K562 (cell line): Measurements from ENCODE around the gene TMEFF2. TPM values are rescaled to one million over a fixed set of nuclear protein-coding genes. Genes with fewer than 3 reads are reported as not detected.

Experiments used
- CBX8 ChIP-seq: fragments of 200-600 bp; sonication (generic); IDR thresholded peaks from 2 replicates; pipeline ENCODE4 v1.6.1; 2012; ENCODE audit warnings: borderline replicate concordance, mixed run types, low read depth, mild to moderate bottlenecking, moderate library complexity, mixed read lengths, low read length, control low read depth, inconsistent platforms; ENCODE audit not compliant: poor library complexity, severe bottlenecking; ENCODE audit errors: extremely low read depth
- CREM ChIP-seq: IDR thresholded peaks from 2 replicates; pipeline ENCODE4 v1.6.1; 2014; ENCODE audit warnings: antibody characterized with exemption, low read depth
- DACH1 ChIP-seq: fragments of 450-650 bp; IDR thresholded peaks from 2 replicates; pipeline ENCODE4 v1.6.1; 2018; ENCODE audit not compliant: partially characterized antibody
- DDX20 ChIP-seq: fragments of 450-650 bp; IDR thresholded peaks from 2 replicates; pipeline ENCODE4 v1.6.1; 2016; ENCODE audit warnings: missing genetic modification characterization, low read depth, mild to moderate bottlenecking, missing compliant biosample characterization, moderate library complexity
- EP300 ChIP-seq: IDR thresholded peaks from 2 replicates; pipeline ENCODE4 v1.6.1; 2012; ENCODE audit warnings: low read length, improper control_type of control experiment
- FOSL1 ChIP-seq: fragments of 200-800 bp; sonication (Bioruptor generic); conservative IDR thresholded peaks from 2 replicates; pipeline ENCODE4 v1.6.1; 2016; ENCODE audit warnings: missing genetic modification characterization, missing compliant biosample characterization
- HDAC3 ChIP-seq: fragments of 450-650 bp; IDR thresholded peaks from 2 replicates; pipeline ENCODE4 v1.6.1; 2018; ENCODE audit warnings: borderline replicate concordance, mild to moderate bottlenecking, moderate library complexity; ENCODE audit not compliant: partially characterized antibody
- KAT2B ChIP-seq: IDR thresholded peaks from one replicate; pipeline ENCODE4 v1.6.1; 2012; ENCODE audit warnings: low read depth, mild to moderate bottlenecking, control low read depth, inconsistent platforms, low read length, moderate library complexity
- KAT7 ChIP-seq: sonication (generic); formaldehyde crosslinking; IDR thresholded peaks from 2 replicates; pipeline ENCODE4 v1.8.0; 2022; ENCODE audit warnings: missing genetic modification reagents, mild to moderate bottlenecking, borderline replicate concordance
- L3MBTL2 ChIP-seq: fragments of 450-650 bp; IDR thresholded peaks from 2 replicates; pipeline ENCODE4 v1.6.1; 2016; ENCODE audit warnings: mild to moderate bottlenecking, moderate library complexity
- MEF2D ChIP-seq: conservative IDR thresholded peaks from 2 replicates; pipeline ENCODE4 v1.6.1; 2016; ENCODE audit warnings: low read depth, missing genetic modification characterization, missing compliant biosample characterization
- MYNN ChIP-seq, 2 experiments: sonication (generic); formaldehyde crosslinking in 1 of 2; IDR thresholded peaks; 2 replicates each; pipeline versions ENCODE4 v1.5.0 to v1.6.1; 2016 to 2020; ENCODE audit warnings: antibody characterized with exemption in 1 of 2, missing genetic modification reagents in 1 of 2
- NBN ChIP-seq: fragments of 450-650 bp; IDR thresholded peaks from 2 replicates; pipeline ENCODE4 v1.6.1; 2016; ENCODE audit warnings: low read depth, mild to moderate bottlenecking
- NFE2 ChIP-seq: IDR thresholded peaks from 2 replicates; pipeline ENCODE4 v1.6.1; 2014; ENCODE audit warnings: antibody characterized with exemption, low read depth
- POLR2H ChIP-seq: IDR thresholded peaks from 2 replicates; pipeline ENCODE4 v1.6.1; 2016; ENCODE audit warnings: missing genetic modification characterization, low read depth, mild to moderate bottlenecking, control low read depth, missing compliant biosample characterization, moderate library complexity
- PRPF4 ChIP-seq: fragments of 200-400 bp; formaldehyde crosslinking; IDR thresholded peaks from one replicate; pipeline ENCODE4 v1.6.1; 2017; ENCODE audit warnings: low read length, low read depth, mild to moderate bottlenecking; ENCODE audit not compliant: insufficient read depth, poor library complexity, severe bottlenecking
- TAL1 ChIP-seq: fragments of 450-650 bp; IDR thresholded peaks from 2 replicates; pipeline ENCODE4 v1.6.1; 2016; ENCODE audit warnings: mild to moderate bottlenecking
- ZNF217 ChIP-seq: sonication (generic); formaldehyde crosslinking; IDR thresholded peaks from 2 replicates; pipeline ENCODE4 v1.8.0; 2022; ENCODE audit warnings: mild to moderate bottlenecking, missing genetic modification reagents
- polyA plus RNA-seq, 8 experiments: library from polyadenylated mRNA; depleted of rRNA in 4 of 8; stranded (reverse) in 5 of 8; unstranded in 3 of 8; fragments of >200 nt; fragmentation: Nextera tagmentation in 2 of 8; fragmentation: Illumina TruSeq in 1 of 8; extraction: Ambion mirVana in 2 of 8; extraction: Trizol in 1 of 8; gene quantifications; 2 replicates each; pipeline versions ENCODE4 v1.2.1 to v1.2.3, GENCODE V29; 2011 to 2014; ENCODE audit warnings: inconsistent platforms in 1 of 8, missing spikeins in 1 of 8
- total RNA-seq, 7 experiments: library from RNA; depleted of rRNA in 6 of 7; stranded (reverse); fragments of >200 nt in 6 of 7; fragmentation: Illumina TruSeq in 2 of 7; extraction: Trizol in 2 of 7; gene quantifications; 2 replicates each; pipeline versions ENCODE4 v1.2.1 to v1.2.3, GENCODE V29; 2011 to 2021; ENCODE audit warnings: low replicate concordance in 1 of 7
- TF ChIP-seq, protein P1 (sequence below): sonication (generic); formaldehyde crosslinking; IDR thresholded peaks from 2 replicates; pipeline ENCODE4 v1.8.1; 2023; ENCODE audit warnings: mild to moderate bottlenecking, missing genetic modification reagents
- TF ChIP-seq, protein P2 (sequence below): fragments of 450-650 bp; conservative IDR thresholded peaks from 2 replicates; pipeline ENCODE4 v1.6.1; 2016; ENCODE audit warnings: missing genetic modification characterization, low read depth, mild to moderate bottlenecking, missing compliant biosample characterization, moderate library complexity
- TF ChIP-seq, protein P3 (sequence below): fragments of 150-350 bp; conservative IDR thresholded peaks from 2 replicates; pipeline ENCODE4 v1.6.1; 2014; ENCODE audit warnings: low read length

TMEFF2 gene
- total and polyA plus RNA-seq, 9 of the 15 experiments (the other 6 are each of a cell fraction or from before 2014, with no cell fraction given), result 1.4 TPM; not detected in 8

DNA sequence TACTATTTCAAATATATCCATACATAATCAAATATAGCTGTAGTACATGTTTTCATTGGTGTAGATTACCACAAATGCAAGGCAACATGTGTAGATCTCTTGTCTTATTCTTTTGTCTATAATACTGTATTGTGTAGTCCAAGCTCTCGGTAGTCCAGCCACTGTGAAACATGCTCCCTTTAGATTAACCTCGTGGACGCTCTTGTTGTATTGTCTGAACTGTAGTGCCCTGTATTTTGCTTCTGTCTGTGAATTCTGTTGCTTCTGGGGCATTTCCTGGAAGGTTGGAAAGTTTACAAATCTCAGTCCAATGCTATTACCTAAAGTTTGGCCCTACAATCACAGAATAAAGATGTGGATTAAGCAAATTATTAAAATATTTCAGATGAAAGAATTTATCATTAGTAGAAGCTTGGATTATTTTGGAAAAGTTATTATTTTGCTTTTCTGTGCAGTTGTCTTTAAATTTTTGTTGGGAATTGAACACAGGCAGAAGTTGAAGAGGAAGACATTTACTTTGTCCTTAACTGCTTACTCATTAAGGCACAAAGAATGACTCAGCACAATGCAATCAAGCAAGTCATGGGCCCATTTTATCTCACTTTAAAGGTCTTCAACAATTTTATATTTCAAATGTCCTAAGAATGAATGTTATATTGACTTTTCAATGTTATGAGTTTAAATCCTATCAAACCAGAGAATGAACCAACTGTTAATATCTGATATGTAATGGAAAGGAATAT lies 244.4 kb downstream of the TMEFF2 start (continued):
- TF ChIP-seq, protein P1, sequence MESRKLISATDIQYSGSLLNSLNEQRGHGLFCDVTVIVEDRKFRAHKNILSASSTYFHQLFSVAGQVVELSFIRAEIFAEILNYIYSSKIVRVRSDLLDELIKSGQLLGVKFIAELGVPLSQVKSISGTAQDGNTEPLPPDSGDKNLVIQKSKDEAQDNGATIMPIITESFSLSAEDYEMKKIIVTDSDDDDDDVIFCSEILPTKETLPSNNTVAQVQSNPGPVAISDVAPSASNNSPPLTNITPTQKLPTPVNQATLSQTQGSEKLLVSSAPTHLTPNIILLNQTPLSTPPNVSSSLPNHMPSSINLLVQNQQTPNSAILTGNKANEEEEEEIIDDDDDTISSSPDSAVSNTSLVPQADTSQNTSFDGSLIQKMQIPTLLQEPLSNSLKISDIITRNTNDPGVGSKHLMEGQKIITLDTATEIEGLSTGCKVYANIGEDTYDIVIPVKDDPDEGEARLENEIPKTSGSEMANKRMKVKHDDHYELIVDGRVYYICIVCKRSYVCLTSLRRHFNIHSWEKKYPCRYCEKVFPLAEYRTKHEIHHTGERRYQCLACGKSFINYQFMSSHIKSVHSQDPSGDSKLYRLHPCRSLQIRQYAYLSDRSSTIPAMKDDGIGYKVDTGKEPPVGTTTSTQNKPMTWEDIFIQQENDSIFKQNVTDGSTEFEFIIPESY (CRISPR knock-in tag), result no peak
- TF ChIP-seq DACH1 (peak; percentile 31), DDX20 (tag) (no peak), MYNN (IDR thresholded peaks at IDR 0.05) (no peak), MYNN (CRISPR knock-in tag; IDR thresholded peaks at IDR 0.05) (no peak), TAL1 (no peak), FOSL1 (tag) (peak; percentile 68), EP300 (peak; percentile 65), KAT7 (CRISPR knock-in tag) (no peak), NFE2 (peak; percentile 98), CBX8 (no peak), HDAC3 (no peak), CREM (no peak), KAT2B (no peak), NBN (0 out of 2 replicates have a peak, but pooled peaks have one; percentile 35), POLR2H (tag) (0 out of 2 replicates have a peak, but pooled peaks have one; percentile 19), MEF2D (tag) (no peak), ZNF217 (CRISPR knock-in tag) (no peak), PRPF4 (no peak), L3MBTL2 (0 out of 2 replicates have a peak, but pooled peaks have one; percentile 15)
- TF ChIP-seq, protein P2, sequence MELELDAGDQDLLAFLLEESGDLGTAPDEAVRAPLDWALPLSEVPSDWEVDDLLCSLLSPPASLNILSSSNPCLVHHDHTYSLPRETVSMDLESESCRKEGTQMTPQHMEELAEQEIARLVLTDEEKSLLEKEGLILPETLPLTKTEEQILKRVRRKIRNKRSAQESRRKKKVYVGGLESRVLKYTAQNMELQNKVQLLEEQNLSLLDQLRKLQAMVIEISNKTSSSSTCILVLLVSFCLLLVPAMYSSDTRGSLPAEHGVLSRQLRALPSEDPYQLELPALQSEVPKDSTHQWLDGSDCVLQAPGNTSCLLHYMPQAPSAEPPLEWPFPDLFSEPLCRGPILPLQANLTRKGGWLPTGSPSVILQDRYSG, result no peak
- TF ChIP-seq, protein P3, sequence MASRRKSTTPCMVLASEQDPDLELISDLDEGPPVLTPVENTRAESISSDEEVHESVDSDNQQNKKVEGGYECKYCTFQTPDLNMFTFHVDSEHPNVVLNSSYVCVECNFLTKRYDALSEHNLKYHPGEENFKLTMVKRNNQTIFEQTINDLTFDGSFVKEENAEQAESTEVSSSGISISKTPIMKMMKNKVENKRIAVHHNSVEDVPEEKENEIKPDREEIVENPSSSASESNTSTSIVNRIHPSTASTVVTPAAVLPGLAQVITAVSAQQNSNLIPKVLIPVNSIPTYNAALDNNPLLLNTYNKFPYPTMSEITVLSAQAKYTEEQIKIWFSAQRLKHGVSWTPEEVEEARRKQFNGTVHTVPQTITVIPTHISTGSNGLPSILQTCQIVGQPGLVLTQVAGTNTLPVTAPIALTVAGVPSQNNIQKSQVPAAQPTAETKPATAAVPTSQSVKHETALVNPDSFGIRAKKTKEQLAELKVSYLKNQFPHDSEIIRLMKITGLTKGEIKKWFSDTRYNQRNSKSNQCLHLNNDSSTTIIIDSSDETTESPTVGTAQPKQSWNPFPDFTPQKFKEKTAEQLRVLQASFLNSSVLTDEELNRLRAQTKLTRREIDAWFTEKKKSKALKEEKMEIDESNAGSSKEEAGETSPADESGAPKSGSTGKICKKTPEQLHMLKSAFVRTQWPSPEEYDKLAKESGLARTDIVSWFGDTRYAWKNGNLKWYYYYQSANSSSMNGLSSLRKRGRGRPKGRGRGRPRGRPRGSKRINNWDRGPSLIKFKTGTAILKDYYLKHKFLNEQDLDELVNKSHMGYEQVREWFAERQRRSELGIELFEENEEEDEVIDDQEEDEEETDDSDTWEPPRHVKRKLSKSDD, result no peak
